Sigmoid colon (tissue), 7 donors: ENCODE results near the gene RNF39. TPM values are rescaled to one million over a fixed set of nuclear protein-coding genes. Genes with fewer than 3 reads are reported as not detected.
A peak's percentile ranks its signal among the peaks of the same experiment; 100 is the strongest.

Experiments used
- DNase-seq: peaks from one replicate; pipeline ENCODE4 v3.0.0-alpha.2; 2019
- H3K27ac ChIP-seq, 4 donors: fragments of 200-600 bp; sonication (generic); one replicate each; pipeline ENCODE4 v1.5.1; 2016 to 2019; ENCODE audit warnings: mild to moderate bottlenecking in 1 of 4
- H3K27me3 ChIP-seq, 3 donors: fragments of 200-600 bp; sonication (generic); one replicate each; pipeline ENCODE4 v1.5.1; 2019; ENCODE audit warnings: mild to moderate bottlenecking in 1 of 3
- H3K36me3 ChIP-seq, 4 donors: fragments of 200-600 bp; sonication (generic); one replicate each; pipeline ENCODE4 v1.5.1; 2016 to 2019
- H3K4me1 ChIP-seq, 4 donors: fragments of 200-600 bp; sonication (generic); one replicate each; pipeline ENCODE4 v1.5.1; 2017 to 2019
- H3K4me3 ChIP-seq, 4 donors: fragments of 200-600 bp; sonication (generic); one replicate each; pipeline ENCODE4 v1.5.1; 2017 to 2019; ENCODE audit warnings: mild to moderate bottlenecking in 2 of 4, moderate library complexity in 1 of 4
- H3K9me3 ChIP-seq, 4 donors: fragments of 200-600 bp in 3 of 4; sonication (generic) in 3 of 4; one replicate each; pipeline versions ENCODE4 v1.5.1 to v1.6.1; 2013 to 2019
- CTCF ChIP-seq, 4 experiments: fragments of 450-650 bp in 3 of 4; fragments of 200-600 bp in 1 of 4; IDR thresholded peaks; one replicate each; pipeline ENCODE4 v1.5.1; 2016 to 2019; ENCODE audit warnings: antibody characterized with exemption in 4 of 4, mild to moderate bottlenecking in 3 of 4, moderate library complexity in 2 of 4
- EP300 ChIP-seq, 4 donors: sonication (generic); formaldehyde crosslinking; IDR thresholded peaks; one replicate each; pipeline ENCODE4 v1.6.1; 2017; ENCODE audit warnings: antibody characterized with exemption in 4 of 4
- POLR2A ChIP-seq, 2 donors: fragments of 450-650 bp; IDR thresholded peaks; one replicate each; pipeline ENCODE4 v1.6.1; 2016; ENCODE audit warnings: antibody characterized with exemption in 2 of 2, mild to moderate bottlenecking in 2 of 2, moderate library complexity in 2 of 2
- POLR2AphosphoS5 ChIP-seq, 4 donors: sonication (generic); formaldehyde crosslinking; IDR thresholded peaks; one replicate each; pipeline ENCODE4 v1.6.1; 2017; ENCODE audit warnings: antibody characterized with exemption in 4 of 4
- WGBS, 2 donors: extraction: QIAGEN DNeasy Blood & Tissue Kit; methylation state at CpG; one replicate each; pipeline ENCODE4 v1.1.7; 2013; 5-methylcytosine and 5-hydroxymethylcytosine counted together
- intact Hi-C: fragments of 100-400 bp; cut with DNase I; formaldehyde crosslinking; loops from one replicate; pipeline ENCODE4 v1.15.1; 2023
- polyA plus RNA-seq, 3 donors: library from polyadenylated mRNA; stranded (reverse); fragments of 200-250 nt; gene quantifications; one replicate each; pipeline ENCODE4 v1.2.3, GENCODE V29; 2013
- total RNA-seq, 4 donors: library from RNA; depleted of rRNA; stranded (reverse); fragments of >200 nt; gene quantifications; one replicate each; pipeline ENCODE4 v1.1.0, GENCODE V29; 2016
- donor health status: healthy with polysubstance abuse.
- donor health status: Bipolar disorder and iron deficiency.
- donor health status: healthy.

RNF39 gene
- total and polyA plus RNA-seq, 7 donors: 0.44 to 2.3 (median 0.60) TPM; not detected in 4

DNA sequence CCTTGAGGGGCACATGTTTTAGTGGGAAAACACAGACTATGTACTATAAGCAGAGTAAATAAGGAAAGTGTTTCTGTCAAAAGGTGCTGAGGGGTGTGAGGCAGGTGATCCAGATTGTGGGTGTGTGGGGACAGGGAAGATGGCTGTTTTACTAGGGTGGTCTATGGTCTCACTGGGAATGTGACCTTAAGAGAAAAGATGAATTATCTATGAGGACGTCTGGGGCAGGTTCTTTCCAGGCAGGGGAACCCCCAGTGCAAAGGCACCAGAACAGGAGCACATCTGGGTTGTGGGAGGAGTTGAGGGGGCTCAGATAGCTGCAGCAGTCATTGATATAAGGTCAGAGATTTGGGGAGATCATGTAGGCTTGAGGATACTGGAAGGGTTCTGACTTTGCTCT, 32.7 kb downstream of the RNF39 start:
- Histone ChIP-seq H3K4me1 (no peaks in the 10 kb centered on the region), H3K27ac (no peak overlapping the region), H3K36me3 (no peaks in the 10 kb centered on the region), H3K9me3 (no peaks in the 10 kb centered on the region), H3K27me3 (no peaks in the 10 kb centered on the region), H3K4me3 (no peak overlapping the region)
- DNase-seq: no peak
- 59 to 61% methylated on average over 1 of the region's 1 CpG for WGBS, 2 donors
- intact Hi-C loops: no loop called here
- no peak for TF ChIP-seq POLR2AphosphoS5 (IDR thresholded peaks at IDR 0.05)
- no peak for TF ChIP-seq CTCF (IDR thresholded peaks at IDR 0.05)
- TF ChIP-seq POLR2A (IDR thresholded peaks at IDR 0.05): no peak
- no peak for TF ChIP-seq EP300 (IDR thresholded peaks at IDR 0.05)

DNA sequence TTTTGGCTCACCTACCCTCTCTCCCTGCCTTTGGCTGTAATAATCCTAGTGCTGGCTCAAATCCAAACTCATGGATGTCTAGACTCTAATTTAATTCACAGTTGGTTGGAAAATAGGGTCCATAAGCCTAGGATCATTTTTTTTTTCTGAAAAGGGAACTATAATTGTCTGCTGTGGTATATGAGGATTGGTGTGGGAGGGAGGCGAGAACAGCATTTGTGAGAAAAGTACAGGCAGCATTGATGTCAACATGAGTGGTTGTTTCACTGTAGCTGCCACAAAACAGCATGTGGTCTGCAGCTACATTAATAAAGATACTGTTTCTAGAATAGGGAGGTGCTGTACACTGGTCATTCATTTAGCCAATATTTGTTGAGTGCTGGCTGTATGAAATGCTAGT, 33.1 kb downstream of the RNF39 start:
- Histone ChIP-seq H3K27ac (no peak overlapping the region), H3K4me1 (no peaks in the 10 kb centered on the region), H3K9me3 (no peaks in the 10 kb centered on the region), H3K4me3 (no peak overlapping the region), H3K27me3 (no peaks in the 10 kb centered on the region), H3K36me3 (no peaks in the 10 kb centered on the region)
- WGBS, 2 donors: 92 to 97% methylated on average over 1 of the region's 1 CpG
- intact Hi-C loops: no loop called here
- TF ChIP-seq POLR2AphosphoS5 (IDR thresholded peaks at IDR 0.05): no peak
- no peak for DNase-seq

DNA sequence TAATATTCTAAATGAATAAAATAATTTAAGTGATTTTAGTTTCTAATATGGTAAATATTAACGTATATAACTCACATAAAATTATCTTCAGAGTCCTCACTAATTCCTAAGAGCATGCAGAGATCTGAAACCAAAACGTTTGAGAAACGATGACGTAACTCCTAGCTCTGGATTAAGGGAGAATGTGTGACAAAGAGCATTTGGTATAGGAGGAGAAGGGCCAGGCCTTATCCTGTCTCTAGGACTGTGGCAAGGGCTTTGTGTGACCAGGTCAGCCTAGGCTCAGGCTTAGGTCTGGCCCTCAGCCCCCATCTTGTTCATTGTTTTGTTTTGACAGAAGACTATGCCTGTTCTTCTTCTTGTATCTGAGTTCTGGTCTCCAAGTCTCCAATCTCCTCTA, 33.7 kb downstream of the RNF39 start:
- 74 to 80% methylated on average over 4 of the region's 4 CpGs for WGBS, 2 donors
- H3K4me1 ChIP-seq: no peaks in the 10 kb centered on the region
- no peaks in the 10 kb centered on the region for H3K27me3 ChIP-seq
- DNase-seq: no peak
- intact Hi-C loops: no loop called here
- H3K4me3 ChIP-seq: no peak overlapping the region
- H3K27ac ChIP-seq: no peak overlapping the region
- H3K9me3 ChIP-seq: no peaks in the 10 kb centered on the region
- H3K36me3 ChIP-seq: no peaks in the 10 kb centered on the region
- TF ChIP-seq CTCF (IDR thresholded peaks at IDR 0.05) (no peak), POLR2A (IDR thresholded peaks at IDR 0.05) (no peak), EP300 (IDR thresholded peaks at IDR 0.05) (no peak), POLR2AphosphoS5 (IDR thresholded peaks at IDR 0.05) (no peak)

DNA sequence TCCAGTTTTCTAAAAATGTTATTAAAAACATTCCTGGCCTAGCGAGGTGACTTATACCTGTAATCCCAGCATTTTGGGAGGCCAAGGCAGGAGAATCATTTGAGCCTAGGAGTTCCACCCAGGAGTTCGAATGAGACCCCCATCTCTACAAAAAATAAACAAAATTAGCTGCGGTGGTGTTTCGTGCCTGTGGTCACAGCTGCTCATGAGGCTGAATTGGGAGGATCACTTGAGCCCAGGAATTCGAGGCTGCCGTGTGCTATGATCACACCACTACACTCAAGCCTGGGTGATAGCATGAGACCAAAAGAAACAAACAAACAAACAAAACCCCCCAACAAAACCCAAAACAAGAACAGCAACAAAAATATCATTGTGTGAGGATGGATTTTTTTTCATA, 34.3 kb downstream of the RNF39 start:
- TF ChIP-seq POLR2A (IDR thresholded peaks at IDR 0.05) (no peak), EP300 (IDR thresholded peaks at IDR 0.05) (no peak), CTCF (IDR thresholded peaks at IDR 0.05) (no peak), POLR2AphosphoS5 (IDR thresholded peaks at IDR 0.05) (no peak)
- intact Hi-C loops: no loop called here
- Histone ChIP-seq H3K27me3 (no peaks in the 10 kb centered on the region), H3K9me3 (no peaks in the 10 kb centered on the region), H3K36me3 (no peaks in the 10 kb centered on the region), H3K4me1 (no peaks in the 10 kb centered on the region), H3K27ac (no peak overlapping the region), H3K4me3 (no peak overlapping the region)
- 84 to 95% methylated on average over 6 of the region's 6 CpGs for WGBS, 2 donors
- DNase-seq: no peak

- 41 to 57% methylated on average over 4 of the region's 4 CpGs for WGBS, 2 donors
- Histone ChIP-seq H3K4me3 (no peak overlapping the region), H3K27me3 (no peaks in the 10 kb centered on the region), H3K27ac (no peak overlapping the region), H3K4me1 (no peaks in the 10 kb centered on the region), H3K36me3 (peaks cover 0 to 5% (median 0%) of the 10 kb centered on the region in 4 donors), H3K9me3 (no peaks in the 10 kb centered on the region)
- no peak for TF ChIP-seq POLR2AphosphoS5 (IDR thresholded peaks at IDR 0.05)
- TF ChIP-seq CTCF (IDR thresholded peaks at IDR 0.05): peak in 1 of 4 experiments; percentile 10
- no peak for DNase-seq
- intact Hi-C loops: no loop called here
These were observed 38.3 kb downstream of the RNF39 start for GRCh38 chr6:30037182-30037788.
